PC-3 (cell line): ENCODE results near the gene B4GALT5. TPM values are rescaled to one million over a fixed set of nuclear protein-coding genes. Genes with fewer than 3 reads are reported as not detected.
"Not testable (repeated sequence)": the region's sequence is repeated elsewhere in the genome, so short reads cannot be mapped to it uniquely, and the experiment has no call there.

ENCODE experiments used
- ATAC-seq: fragments of 200-7000 bp; cut with Tn5 transposase; 2 replicates; pipeline ENCODE4 v1.9.1; 2020; ENCODE audit warnings: mild to moderate bottlenecking, moderate library complexity
- BruUV-seq: library from RNA; stranded (reverse); fragments of 400-500 nt; replicated peaks from 2 replicates; lab custom pipeline; 2021; lab: Mats Ljungman, UMichigan
- CTCF ChIA-PET: fragments of 300-600 bp; sonication (Branson Sonifier 250); formaldehyde crosslinking; loops from one replicate; lab custom pipeline; 2022; ENCODE audit warnings: antibody characterized with exemption; lab: Charles Lee
- POLR2A ChIA-PET: fragments of 300-600 bp; sonication (Branson Sonifier 250); formaldehyde crosslinking; loops from one replicate; lab custom pipeline; 2022; ENCODE audit warnings: antibody characterized with exemption; ENCODE audit not compliant: unreplicated experiment; lab: Charles Lee
- DNase-seq: peaks from one replicate; pipeline ENCODE4 v3.0.0-alpha.2; 2015
- H2AFZ ChIP-seq: fragments of 300-600 bp; sonication (generic); 2 replicates; pipeline ENCODE4 v1.6.0; 2016; ENCODE audit warnings: antibody characterized with exemption, low read length
- H3F3A ChIP-seq: fragments of 300-600 bp; sonication (generic); one replicate; pipeline ENCODE4 v1.6.0; 2017; ENCODE audit warnings: antibody characterized with exemption, low read length, control low read depth, mild to moderate bottlenecking; ENCODE audit not compliant: unreplicated experiment
- H3K27ac ChIP-seq: fragments of 300-600 bp; sonication (generic); 2 replicates; pipeline ENCODE4 v1.5.1; 2016; ENCODE audit warnings: mild to moderate bottlenecking, low read length
- H3K27me3 ChIP-seq: fragments of 300-600 bp; sonication (generic); 2 replicates; pipeline ENCODE4 v1.6.1; 2016; ENCODE audit warnings: low read length, mixed read lengths
- H3K36me3 ChIP-seq: fragments of 300-600 bp; sonication (generic); 2 replicates; pipeline ENCODE4 v1.6.1; 2016; ENCODE audit warnings: low read depth, mixed run types, low read length, mixed read lengths
- H3K4me1 ChIP-seq: fragments of 300-600 bp; sonication (generic); 2 replicates; pipeline ENCODE4 v1.5.1; 2016; ENCODE audit warnings: low read length; ENCODE audit not compliant: insufficient read depth
- H3K4me2 ChIP-seq: fragments of 300-600 bp; sonication (generic); 2 replicates; pipeline ENCODE4 v1.6.0; 2016; ENCODE audit warnings: low read length
- H3K4me3 ChIP-seq: fragments of 300-600 bp; sonication (generic); 2 replicates; pipeline ENCODE4 v1.5.1; 2016; ENCODE audit warnings: mild to moderate bottlenecking, low read length, mixed read lengths
- H3K79me2 ChIP-seq: fragments of 300-600 bp; sonication (generic); 2 replicates; pipeline ENCODE4 v1.6.1; 2017; ENCODE audit warnings: low read length, mixed read lengths
- H3K9ac ChIP-seq: fragments of 300-600 bp; sonication (generic); 2 replicates; pipeline ENCODE4 v1.6.0; 2016; ENCODE audit warnings: mild to moderate bottlenecking, low read length
- H3K9me2 ChIP-seq: fragments of 300-600 bp; sonication (generic); replicated peaks from 2 replicates; pipeline ENCODE4 v1.6.1; 2016; ENCODE audit warnings: mixed run types, low read length, mixed read lengths
- H3K9me3 ChIP-seq: fragments of 300-600 bp; sonication (generic); 2 replicates; pipeline ENCODE4 v1.6.1; 2016; ENCODE audit warnings: low read length, mixed read lengths
- H4K20me1 ChIP-seq: fragments of 300-600 bp; sonication (generic); 2 replicates; pipeline ENCODE4 v1.6.1; 2016; ENCODE audit warnings: low read length, mixed read lengths
- EZH2 ChIP-seq: fragments of 300-600 bp; sonication (generic); IDR thresholded peaks from one replicate; pipeline ENCODE4 v1.6.1; 2017; ENCODE audit warnings: antibody characterized with exemption, mild to moderate bottlenecking, low read length; ENCODE audit not compliant: unreplicated experiment
- intact Hi-C: fragments of 100-400 bp; cut with micrococcal nuclease; formaldehyde crosslinking; loops from 2 replicates; pipeline ENCODE4 v1.9.0; 2023
- total RNA-seq: library from RNA; depleted of rRNA; stranded (reverse); fragments of >200 nt; gene quantifications from 2 replicates; pipeline ENCODE4 v1.2.3, GENCODE V29; 2014
- TF ChIP-seq, protein P1 (sequence below): fragments of 300-600 bp; sonication (generic); conservative IDR thresholded peaks from 2 replicates; pipeline ENCODE4 v1.5.1; 2017; ENCODE audit warnings: antibody characterized with exemption, low read depth, mild to moderate bottlenecking, low read length

B4GALT5 gene
- total RNA-seq, 1 experiment from 2014 or later = 18.1 TPM

DNA sequence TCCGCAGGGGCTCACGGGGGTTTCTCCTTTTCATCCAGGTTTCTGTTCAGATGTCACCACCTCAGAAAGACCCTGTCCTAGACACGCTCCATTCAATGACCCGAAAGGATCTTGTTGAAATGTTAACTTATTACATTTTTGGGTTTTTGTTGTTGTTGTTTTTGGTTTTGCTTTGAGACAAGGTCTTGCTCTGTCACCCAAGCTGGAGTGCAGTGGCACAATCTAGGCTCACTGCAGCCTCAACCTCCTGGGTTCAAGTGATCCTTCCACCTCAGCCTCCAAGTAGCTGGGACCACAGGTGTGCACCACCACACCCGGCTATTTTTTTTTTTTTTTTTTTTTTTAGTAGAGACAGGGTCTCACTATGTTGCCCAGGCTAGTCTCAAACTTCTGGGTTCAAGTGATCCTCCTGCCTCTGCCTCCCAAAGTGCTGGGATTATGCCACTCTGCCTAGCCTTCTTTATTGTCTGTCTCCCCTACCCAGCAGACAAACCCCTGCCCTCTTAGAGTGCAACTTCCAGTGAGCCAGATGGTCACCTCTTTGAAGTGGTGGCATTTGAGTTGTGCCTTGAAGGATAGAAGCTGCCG, 102.0 kb downstream of the B4GALT5 start:
- TF ChIP-seq, protein P1, sequence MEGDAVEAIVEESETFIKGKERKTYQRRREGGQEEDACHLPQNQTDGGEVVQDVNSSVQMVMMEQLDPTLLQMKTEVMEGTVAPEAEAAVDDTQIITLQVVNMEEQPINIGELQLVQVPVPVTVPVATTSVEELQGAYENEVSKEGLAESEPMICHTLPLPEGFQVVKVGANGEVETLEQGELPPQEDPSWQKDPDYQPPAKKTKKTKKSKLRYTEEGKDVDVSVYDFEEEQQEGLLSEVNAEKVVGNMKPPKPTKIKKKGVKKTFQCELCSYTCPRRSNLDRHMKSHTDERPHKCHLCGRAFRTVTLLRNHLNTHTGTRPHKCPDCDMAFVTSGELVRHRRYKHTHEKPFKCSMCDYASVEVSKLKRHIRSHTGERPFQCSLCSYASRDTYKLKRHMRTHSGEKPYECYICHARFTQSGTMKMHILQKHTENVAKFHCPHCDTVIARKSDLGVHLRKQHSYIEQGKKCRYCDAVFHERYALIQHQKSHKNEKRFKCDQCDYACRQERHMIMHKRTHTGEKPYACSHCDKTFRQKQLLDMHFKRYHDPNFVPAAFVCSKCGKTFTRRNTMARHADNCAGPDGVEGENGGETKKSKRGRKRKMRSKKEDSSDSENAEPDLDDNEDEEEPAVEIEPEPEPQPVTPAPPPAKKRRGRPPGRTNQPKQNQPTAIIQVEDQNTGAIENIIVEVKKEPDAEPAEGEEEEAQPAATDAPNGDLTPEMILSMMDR = 0 out of 2 replicates have a peak, but pooled peaks have one; percentile 10
- H4K20me1 ChIP-seq, DNase-seq, H3K27me3 ChIP-seq, BruUV-seq, H3K9ac ChIP-seq, POLR2A ChIA-PET, ATAC-seq, H3K79me2 ChIP-seq, H3K36me3 ChIP-seq, H3K9me3 ChIP-seq, H3K27ac ChIP-seq, H3K9me2 ChIP-seq, H3F3A ChIP-seq: not testable (repeated sequence)
- H3K4me3 ChIP-seq = peak overlapping the region; percentile 58; the same call in 1 of the 2 replicates
- intact Hi-C loops = loop anchor here (1.0 to 2.0 kb wide), 5 partner anchors 63 to 277 kb away; no protein-coding TSS in a partner anchor
- CTCF ChIA-PET = interaction anchor here (0.7 kb wide), 1 partner anchor 248 kb away, joined by 3 read pairs; no protein-coding TSS in a partner anchor
- peak overlapping the region; percentile 80 for H3K4me2 ChIP-seq
- peaks cover 20% of the 10 kb centered on the region for H3K4me1 ChIP-seq
- H2AFZ ChIP-seq = peak overlapping the region; percentile 85

DNA sequence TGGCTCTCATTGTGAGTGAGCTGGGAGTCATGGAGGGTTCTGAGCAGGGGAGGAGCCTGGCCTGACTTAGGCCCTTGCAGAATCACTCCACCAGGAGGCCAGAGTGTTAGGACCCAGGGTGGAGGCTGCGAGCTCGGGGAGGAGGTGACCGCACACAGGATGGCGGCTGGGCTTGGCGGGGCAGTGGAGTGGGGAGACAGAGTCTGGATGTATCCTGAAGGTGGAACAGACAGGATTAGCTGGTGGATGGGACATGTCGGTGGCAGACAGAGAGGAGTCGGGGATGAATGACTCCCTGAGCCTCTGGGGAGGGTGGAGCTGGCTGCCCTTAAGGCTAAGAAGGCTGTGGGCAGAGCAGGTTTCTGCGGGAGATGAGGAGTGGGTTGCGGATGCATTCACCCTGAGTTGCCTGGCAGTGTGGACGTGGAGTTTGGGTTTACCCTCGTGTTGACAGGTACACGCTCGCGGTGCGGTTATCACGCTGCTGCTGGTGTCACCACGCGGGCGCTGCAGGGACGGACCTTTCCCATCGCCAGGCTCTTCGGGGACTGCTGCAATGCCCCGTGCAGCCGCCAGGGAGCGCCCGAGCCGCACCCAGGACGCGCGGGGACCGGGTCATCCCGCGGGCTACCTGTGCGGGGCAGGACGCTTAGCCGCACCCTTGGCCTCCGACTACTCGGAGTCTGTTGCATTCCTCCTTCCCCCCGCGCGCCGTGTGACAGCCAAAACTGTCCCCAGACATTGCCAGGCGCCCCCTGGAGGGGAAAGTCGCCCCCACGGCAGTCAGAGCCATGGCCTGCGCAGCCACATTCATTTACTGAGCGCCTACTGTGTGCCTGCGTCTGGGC, 102.8 kb downstream of the B4GALT5 start:
- DNase-seq = peak; percentile 93
- Histone ChIP-seq H3K9me3 (no peaks in the 10 kb centered on the region), H3F3A (no peaks in the 10 kb centered on the region), H3K36me3 (no peaks in the 10 kb centered on the region), H3K4me3 (peak overlapping the region; percentile 58), H2AFZ (peak overlapping the region; percentile 85), H3K79me2 (no peaks in the 10 kb centered on the region), H4K20me1 (no peaks in the 10 kb centered on the region), H3K27me3 (no peaks in the 10 kb centered on the region), H3K4me2 (peak overlapping the region; percentile 80), H3K27ac (no peak overlapping the region), H3K4me1 (peaks cover 18% of the 10 kb centered on the region), H3K9me2 (no peaks in the 10 kb centered on the region), H3K9ac (peak overlapping the region; percentile 14; the same call in 1 of the 2 replicates)
- peak; percentile 70 for ATAC-seq
- ChIA-PET CTCF (interaction anchor here (0.8 to 3.6 kb wide), 7 partner anchors 69 to 278 kb away, joined by 3 to 64 read pairs (median 3); no protein-coding TSS in a partner anchor), POLR2A (no interaction called here)
- BruUV-seq = no TSS peak
- intact Hi-C loops = loop anchor here (1.0 to 2.0 kb wide), 5 partner anchors 64 to 278 kb away; no protein-coding TSS in a partner anchor
- TF ChIP-seq, protein P1 = peak; percentile 98
- no peak for TF ChIP-seq EZH2
